ENCODE measurements around the gene MSMP.

MSMP gene

DNA sequence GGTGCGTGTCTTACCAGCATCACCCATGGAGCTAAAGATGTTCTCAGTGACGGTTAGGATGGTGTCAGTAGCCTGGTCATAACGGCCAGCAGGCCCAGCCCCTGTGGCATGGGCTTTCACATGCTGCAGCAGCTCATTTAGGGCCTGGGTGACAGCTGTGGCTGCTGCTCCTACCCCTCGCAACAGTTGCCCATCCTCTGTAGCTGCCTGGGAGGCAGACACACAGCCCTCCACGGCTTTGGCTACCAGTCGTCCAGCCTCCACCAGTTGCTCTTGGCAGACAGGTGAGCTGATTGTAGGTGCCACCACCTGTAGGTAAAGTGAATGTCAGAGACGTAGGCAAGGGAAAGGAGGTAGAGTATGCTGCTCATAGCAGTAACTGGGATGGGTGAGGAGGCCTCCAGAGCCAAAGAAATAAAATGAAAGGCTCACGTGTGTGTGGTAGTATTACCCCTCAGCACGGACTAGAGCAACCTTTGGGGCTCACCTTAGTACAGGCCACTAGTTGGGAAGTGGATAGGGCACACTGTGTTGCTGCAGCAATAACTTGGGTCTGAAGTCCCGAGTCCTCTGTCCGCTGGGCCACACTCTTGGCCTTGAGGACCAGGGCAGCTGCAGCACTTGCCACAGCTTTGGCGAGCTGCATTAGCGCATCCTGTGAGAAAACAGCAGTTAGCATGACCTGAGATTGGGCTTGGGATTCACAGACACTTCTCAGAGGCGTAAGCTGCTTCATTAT lies 36.8 kb downstream of the MSMP start:
- DNase-seq = no peak

DNA sequence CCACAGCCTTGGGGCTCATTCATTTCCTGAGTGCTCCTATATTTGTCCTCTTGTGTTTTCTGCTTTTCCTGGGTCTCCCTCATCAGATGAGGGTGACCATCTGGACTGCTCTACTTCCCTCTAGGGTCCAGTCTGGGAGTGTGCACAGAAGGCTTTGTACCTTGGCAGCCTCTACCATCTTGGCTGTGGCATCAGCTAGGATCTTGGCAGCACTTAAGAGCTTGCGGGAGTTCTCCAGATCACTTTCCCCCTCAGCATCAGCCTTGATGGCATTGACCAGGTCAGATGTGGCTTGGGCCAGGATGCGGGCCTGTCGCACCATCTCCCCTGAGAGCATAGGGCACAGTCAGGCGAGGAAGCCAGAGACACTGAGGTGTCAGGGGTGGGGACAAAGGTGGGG lies 37.8 kb downstream of the MSMP start:
- no peak for DNase-seq

DNA sequence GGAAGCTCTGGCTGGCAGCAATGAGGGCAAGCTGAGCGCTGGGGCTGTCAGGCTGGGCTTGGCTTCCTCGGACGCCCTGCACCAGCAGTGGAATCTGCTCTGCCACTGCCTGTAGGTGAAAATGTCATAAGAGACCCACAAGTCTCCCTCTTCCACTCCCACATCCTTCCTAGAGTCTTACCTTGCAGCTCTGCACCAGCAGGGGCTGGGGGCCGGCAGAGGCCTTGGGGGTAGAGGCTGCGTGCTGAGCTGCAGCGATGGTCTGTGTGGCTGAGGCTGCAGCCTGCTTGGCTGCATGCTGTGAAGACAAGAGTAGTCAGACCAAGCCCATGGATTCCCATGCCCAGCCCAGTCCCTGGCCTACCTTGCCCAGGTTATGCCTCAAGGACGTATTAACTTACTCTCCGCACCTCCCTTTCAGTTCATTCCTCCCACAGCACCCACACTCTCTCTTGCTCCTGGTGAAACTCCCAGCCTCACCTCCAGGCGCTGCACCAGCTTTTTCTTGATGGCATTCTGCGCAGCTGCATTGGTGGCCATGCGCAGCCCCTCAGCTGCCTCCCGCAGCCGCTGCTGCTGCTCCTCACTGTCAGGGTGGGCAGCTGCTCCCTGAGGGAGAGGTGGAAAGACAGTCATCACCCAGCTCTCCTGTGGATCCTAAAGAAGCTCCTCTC lies 39.4 kb downstream of the MSMP start:
- no peak for DNase-seq

DNA sequence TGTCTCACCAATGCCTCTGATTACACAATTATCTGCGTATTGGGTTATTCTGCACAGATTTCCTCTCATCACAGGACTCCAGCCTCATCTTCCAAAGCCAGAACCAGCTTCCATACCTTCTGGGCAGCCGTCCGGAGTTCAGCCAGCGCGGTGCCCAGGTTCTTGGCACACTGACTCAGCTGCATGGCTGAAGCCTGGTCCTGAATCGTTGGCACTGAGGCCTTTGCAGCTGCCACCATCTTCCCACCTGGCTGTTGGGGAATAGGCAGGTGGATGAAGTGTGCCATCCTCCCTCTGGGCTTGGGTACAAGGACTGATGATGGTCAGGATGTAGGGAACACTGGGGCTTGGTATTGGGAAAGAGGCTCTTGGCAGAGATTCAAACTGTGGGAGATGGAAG lies 40.0 kb downstream of the MSMP start:
- DNase-seq = no peak

DNA sequence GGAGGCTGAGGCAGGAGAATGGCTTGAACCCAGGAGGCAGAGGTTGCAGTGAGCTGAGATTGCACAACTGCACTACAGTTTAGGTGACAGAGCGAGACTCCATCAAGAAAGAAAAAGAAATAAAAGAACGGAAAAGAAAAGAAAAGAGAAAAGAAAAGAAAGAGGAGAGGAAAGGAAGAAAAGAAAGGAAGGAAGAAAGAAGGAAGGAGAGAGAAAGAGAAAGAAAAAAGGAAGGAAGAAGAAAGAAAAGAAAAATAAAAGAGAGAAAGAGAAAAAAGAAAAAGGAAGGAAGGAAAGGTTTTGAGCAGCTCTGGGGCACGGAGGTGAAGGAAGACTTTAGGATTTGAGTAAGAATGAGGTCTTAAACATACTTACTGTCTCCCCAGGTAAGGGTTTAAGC lies 40.5 kb downstream of the MSMP start:
- no peak for DNase-seq

DNA sequence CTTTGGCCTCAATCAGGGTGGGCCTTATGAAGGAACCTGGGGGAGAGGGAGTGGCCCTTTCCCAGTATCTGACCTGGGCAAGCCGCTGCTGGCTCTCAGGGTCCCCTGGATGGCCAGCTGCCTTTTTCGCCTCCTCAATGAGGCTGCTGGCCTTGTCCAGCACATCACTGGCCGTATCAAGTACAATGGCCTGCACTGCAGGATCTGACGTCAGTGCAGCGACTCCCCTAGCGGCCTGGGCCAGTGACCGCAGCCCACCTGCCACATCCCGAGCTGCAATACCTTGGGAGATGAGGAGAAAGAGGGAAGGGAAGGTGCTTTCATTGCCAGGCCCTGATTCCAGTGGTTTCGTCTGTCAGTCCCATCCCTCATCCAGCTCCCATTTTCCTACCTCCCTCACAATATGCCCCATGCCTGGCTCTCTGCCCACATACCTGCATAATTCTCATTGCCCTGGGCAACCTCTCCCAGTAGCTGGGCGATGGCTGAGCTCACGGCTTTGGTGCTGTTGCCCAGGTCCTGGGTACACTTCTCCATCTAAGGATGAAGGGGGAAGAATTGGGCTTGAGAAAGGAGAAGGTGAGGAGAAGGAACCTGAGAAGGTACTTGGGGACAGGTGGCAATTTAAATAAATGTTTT lies 41.2 kb downstream of the MSMP start:
- DNase-seq = no peak

DNA sequence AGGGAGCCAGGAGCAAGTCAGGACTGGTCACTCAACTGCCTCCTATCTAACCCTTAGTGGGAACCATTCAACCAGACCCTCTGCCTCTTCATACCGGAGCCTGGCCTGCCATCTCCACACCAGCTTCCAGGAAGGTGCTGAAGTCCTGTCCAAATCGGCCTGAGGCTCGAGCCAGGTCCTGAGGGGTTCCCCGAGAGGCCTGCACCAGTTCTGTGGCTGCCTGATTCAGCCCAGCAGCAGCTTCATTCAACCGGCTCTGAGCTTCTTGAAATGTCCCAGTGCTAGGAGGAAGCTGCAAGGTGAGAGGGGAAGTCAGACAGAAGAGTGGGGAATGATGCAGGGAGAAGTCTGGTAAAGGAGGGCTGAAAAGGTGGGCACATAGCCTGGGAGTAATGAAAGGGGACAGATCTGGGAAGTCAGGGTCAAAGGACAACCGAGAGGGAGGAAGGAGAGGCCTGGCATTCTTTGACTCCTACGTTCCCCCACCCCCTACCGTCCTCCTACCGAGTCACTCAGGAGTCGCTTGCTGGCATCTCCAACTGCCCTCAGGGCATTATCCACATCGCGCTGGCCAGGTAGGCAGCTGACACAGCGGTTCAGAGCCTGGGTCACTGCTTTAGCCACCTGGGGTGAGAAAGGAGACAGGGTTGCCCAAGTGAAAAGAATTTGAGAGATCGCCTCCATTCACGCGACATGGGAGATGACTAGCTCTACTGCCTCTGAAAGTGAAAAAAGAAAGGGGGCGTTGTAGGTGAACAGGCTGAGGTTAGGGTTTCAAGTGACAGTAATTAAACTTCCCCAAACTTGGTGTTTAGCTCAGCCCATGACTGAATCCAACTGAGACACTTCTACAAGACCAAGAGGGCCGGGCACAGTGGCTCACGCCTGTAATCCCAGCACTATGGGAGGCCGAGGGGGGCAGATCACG lies 42.3 kb downstream of the MSMP start:
- DNase-seq = no peak

DNA sequence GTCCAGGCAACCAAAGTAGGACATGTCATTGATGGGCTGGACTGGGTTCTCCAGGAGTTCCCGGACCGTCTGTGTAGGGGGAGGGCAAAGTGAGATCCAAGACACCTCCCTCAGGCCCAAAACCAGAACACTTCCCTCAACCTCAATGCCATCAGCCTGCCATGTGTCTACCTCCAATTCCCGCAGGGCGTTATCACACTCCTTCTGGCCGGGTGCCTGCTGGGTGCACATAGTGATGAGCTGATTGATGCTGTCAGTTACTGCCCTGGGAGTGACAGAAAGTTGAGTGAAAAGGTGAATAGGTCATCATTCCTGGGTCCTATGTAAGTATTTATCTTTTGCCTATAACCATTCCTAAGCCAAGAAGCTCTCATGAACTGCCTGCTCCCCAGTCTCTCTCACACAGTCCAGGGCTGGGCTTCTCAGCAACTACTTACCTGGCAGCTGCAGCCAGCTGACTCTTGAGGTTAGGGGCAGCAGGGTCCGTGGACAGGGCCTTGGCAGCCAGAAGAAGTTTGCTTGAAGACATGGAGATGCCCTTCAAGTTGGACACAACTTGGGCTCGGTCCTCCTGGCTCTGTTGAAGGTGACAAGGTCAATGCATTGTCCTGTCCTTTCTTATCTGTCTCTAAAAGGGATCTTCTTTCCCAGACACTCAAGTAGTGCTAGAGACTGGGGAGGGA lies 43.1 kb downstream of the MSMP start:
- no peak for DNase-seq

DNA sequence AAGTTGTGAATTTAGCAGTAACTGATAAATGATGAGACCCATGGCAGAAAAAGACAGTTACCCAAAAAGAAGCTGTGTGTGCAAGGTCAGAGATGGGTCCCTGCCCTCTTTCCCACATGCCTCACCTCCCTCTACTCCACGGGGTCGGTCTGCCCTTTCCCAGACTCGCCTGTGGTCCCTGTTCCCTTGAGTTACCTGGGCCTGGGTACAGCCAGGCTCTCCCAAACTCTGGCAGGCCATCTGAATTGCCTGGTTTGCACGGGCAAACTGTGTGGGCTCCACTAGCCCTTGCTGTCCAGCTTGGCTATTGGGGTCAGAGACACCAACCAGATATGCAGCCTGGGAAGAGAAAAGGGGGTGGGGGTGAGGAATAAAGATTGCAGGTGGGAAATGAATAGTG lies 45.9 kb downstream of the MSMP start:
- DNase-seq = no peak

DNA sequence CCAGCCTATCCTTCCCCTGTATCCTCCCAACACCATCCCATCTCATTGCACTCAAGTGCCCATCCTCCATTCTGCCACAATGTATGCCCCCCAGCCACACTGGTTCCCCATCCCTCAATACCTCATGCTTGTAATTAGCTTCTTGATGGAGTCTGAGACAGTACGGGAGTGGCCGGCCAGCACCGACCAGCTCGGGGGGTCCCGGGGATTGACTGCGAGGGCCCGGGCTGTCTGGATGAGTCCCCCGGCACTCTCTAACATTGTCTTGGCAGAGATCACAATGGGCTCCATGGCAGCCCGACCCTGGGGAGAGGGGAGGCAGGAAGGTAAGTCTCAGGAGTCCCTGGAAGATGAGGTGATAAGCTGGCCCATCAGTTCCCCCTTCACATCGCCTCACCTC lies 47.1 kb downstream of the MSMP start:
- no peak for DNase-seq

DNA sequence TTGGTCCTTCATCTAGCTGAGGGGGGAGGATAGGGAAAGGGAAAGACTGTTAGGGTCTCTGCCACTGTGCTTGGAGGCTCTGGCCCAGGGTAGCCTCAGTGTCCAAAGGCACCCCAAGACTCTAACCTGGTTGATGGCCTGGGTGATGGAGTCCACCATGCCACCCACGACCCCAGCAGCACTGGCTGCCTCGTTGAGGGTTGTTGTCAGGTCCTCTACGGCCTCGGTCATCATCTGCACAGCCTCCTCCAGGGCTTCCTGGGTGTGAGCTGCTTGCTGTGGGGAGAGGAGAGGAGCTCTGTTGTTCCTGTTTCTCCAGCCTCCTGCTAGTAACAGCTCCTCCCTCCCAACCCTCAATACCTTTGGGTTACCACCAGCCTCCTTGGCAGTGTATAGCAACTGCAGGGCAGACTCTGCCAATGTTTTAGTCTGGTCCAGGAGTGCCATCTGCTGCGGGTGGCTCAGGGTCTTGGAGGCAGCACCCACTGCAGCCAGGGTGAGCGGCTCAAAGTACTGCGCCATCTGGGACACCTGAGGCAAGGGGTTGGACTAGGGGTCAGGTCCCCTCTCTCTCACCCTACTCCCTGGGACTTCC lies 48.1 kb downstream of the MSMP start:
- DNase-seq = no peak

DNA sequence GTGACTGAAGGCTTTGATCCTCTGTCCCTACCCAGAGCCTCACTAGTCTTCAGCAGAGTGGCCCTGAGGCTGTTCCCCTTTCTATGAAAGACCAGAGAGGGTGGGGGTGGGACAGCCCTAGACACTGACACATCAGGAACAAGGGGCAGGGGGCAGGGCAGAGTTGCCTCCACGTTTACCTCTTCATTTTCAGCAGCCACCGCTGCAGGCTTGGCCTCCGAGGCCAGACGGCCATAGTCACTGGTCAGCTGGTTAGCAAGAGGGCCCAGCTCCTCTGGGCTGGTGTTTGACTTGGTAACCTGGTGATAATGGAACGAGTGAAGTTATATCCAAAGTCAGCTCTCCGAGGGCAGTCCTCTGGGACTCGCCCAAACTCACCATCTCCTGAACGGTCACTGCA lies 48.7 kb downstream of the MSMP start:
- no peak for DNase-seq

DNA sequence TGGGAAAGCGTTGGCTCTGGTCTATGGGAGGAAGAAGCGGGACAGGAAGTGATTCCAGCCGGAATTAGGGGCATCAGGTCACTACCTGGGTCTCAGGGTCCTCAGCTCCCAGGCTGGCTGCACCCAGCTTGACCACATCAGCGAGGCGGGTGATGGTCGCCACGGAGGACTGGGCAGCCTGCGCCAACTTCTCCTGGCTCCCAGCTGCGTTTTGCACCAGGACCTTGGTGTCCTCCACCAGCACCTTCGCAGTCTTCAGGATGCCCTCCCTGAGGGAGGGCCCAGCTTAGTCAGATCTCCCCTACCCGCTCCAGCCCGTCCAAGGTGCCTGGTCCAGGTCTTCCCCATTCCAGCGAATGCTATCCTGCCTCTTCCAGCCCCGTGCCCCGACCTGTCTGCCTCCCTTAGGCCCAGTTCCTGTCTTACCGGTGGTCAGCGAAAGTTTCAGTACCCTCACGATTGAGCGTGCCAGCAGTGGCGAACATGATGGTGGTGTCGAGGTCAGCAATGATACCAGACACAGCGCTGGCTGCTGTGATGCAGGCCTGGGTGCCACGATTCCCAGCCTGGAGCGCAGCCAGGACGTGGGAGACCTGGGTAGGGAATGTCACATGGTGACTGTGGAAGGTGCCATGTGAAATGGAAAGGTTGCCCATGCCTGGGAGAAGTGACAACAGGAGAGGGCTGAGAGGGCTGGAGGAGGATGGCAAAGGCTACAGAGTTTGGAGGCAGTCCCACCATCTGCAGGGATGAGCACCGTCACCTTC lies 50.0 kb downstream of the MSMP start:
- DNase-seq = no peak
